K562 (cell line): ENCODE results near the gene LIX1L.

Experiments
- CHCHD3 ChIP-seq: fragments of 250-450 bp; sonication (Bioruptor Pico); IDR thresholded peaks from 2 replicates; pipeline ENCODE4 v2.1.2; 2022; ENCODE audit warnings: mild to moderate bottlenecking
- ZNF232 ChIP-seq: sonication (generic); formaldehyde crosslinking; IDR thresholded peaks from 2 replicates; pipeline ENCODE4 v1.8.0; 2022; ENCODE audit warnings: mild to moderate bottlenecking, missing genetic modification reagents

- TF ChIP-seq CHCHD3 (no peak), ZNF232 (no peak)
These were observed 35.6 kb downstream of the LIX1L start for GRCh38 chr1:145922266-145922665.
